ENCODE measurements around the gene TTYH2. TPM values are rescaled to one million over a fixed set of nuclear protein-coding genes. Genes with fewer than 3 reads are reported as not detected.

TTYH2 gene
- total RNA-seq, 3 donors from 2014 or later (not counting 1 experiment from before 2014, with no cell fraction given): 4.3 to 7.9 (median 4.8) TPM

- H3K9me3 ChIP-seq (ENCODE audit: control insufficient read depth, insufficient read depth, low read length): no peaks in the 10 kb centered on the region
- H3K27me3 Mint-ChIP-seq (ENCODE audit: low read depth in 2 of 2): no peaks in the 10 kb centered on the region
- peaks cover 36 to 38% of the 10 kb centered on the region in 2 donors for H3K4me1 Mint-ChIP-seq
- DNase-seq (peak in 1 of 2 donors; percentile 59), ATAC-seq (peak in 2 of 3 donors; percentile 3 to 14)
- peak overlapping the region; percentile 81 to 91 for H3K27ac Mint-ChIP-seq
- no peaks in the 10 kb centered on the region for H3K27me3 ChIP-seq (ENCODE audit: control insufficient read depth, insufficient read depth, low read length)
- peaks cover 55% of the 10 kb centered on the region for H3K4me1 ChIP-seq (ENCODE audit: control insufficient read depth, insufficient read depth, low read length)
- WGBS (ENCODE audit: insufficient coverage): 9% methylated on average over 48 of the region's 48 CpGs
- no peaks in the 10 kb centered on the region for H3K9me3 Mint-ChIP-seq
- intact Hi-C loops (cut with micrococcal nuclease): loop anchor here (5.0 kb wide), 2 partner anchors 70 to 145 kb away; no protein-coding TSS in a partner anchor
- peaks cover 25% of the 10 kb centered on the region for H3K36me3 ChIP-seq (ENCODE audit: control insufficient read depth, insufficient read depth, low read length)
- H3K4me3 Mint-ChIP-seq: peak overlapping the region; percentile 88
- H3K36me3 Mint-ChIP-seq: no peaks in the 10 kb centered on the region
- peak overlapping the region; percentile 51 for H3K4me3 ChIP-seq (ENCODE audit: low read length)
- H3K27ac ChIP-seq (ENCODE audit: low read length): peak overlapping the region; percentile 60
- no peak for TF ChIP-seq CTCF (IDR thresholded peaks at IDR 0.05)
Measured at GRCh38 chr17:74212209-74212912, 1.0 kb upstream of the TTYH2 start.

- Mint-ChIP-seq H3K4me3 (peak overlapping the region; percentile 88), H3K9me3 (no peaks in the 10 kb centered on the region), H3K4me1 (peaks cover 34% of the 10 kb centered on the region in 2 donors), H3K36me3 (no peaks in the 10 kb centered on the region), H3K27ac (peak overlapping the region; percentile 81 to 91), H3K27me3 (ENCODE audit: low read depth in 2 of 2) (no peaks in the 10 kb centered on the region)
- ATAC-seq (no peak), DNase-seq (peak in 1 of 2 donors; percentile 32)
- H3K9me3 ChIP-seq (ENCODE audit: control insufficient read depth, insufficient read depth, low read length): no peaks in the 10 kb centered on the region
- no peaks in the 10 kb centered on the region for H3K27me3 ChIP-seq (ENCODE audit: control insufficient read depth, insufficient read depth, low read length)
- intact Hi-C loops (cut with micrococcal nuclease): loop anchor here (5.0 kb wide), 2 partner anchors 68 to 143 kb away; no protein-coding TSS in a partner anchor
- peak overlapping the region; percentile 45 for H3K4me3 ChIP-seq (ENCODE audit: low read length)
- H3K4me1 ChIP-seq (ENCODE audit: control insufficient read depth, insufficient read depth, low read length): peaks cover 55% of the 10 kb centered on the region
- H3K27ac ChIP-seq (ENCODE audit: low read length): no peak overlapping the region
- peaks cover 13% of the 10 kb centered on the region for H3K36me3 ChIP-seq (ENCODE audit: control insufficient read depth, insufficient read depth, low read length)
- TF ChIP-seq CTCF (IDR thresholded peaks at IDR 0.05): no peak
- 2% methylated on average over 30 of the region's 33 CpGs for WGBS (ENCODE audit: insufficient coverage)
Measured at GRCh38 chr17:74213861-74214391, 555 bp downstream of the TTYH2 start.

GRCh38 chr17:74214484-74215341, 1.3 kb downstream of the TTYH2 start:
- H3K27me3 Mint-ChIP-seq (ENCODE audit: low read depth in 2 of 2): no peaks in the 10 kb centered on the region
- 89% methylated on average over 12 of the region's 16 CpGs for WGBS (ENCODE audit: insufficient coverage)
- no peaks in the 10 kb centered on the region for H3K27me3 ChIP-seq (ENCODE audit: control insufficient read depth, insufficient read depth, low read length)
- no peak for TF ChIP-seq CTCF (IDR thresholded peaks at IDR 0.05)
- intact Hi-C loops (cut with micrococcal nuclease): loop anchor here (5.0 kb wide), 2 partner anchors 68 to 143 kb away; no protein-coding TSS in a partner anchor
- H3K4me3 ChIP-seq (ENCODE audit: low read length): no peak overlapping the region
- peak overlapping the region; percentile 88 for H3K4me3 Mint-ChIP-seq
- H3K9me3 ChIP-seq (ENCODE audit: control insufficient read depth, insufficient read depth, low read length): no peaks in the 10 kb centered on the region
- H3K27ac ChIP-seq (ENCODE audit: low read length): no peak overlapping the region
- peak overlapping the region; percentile 23 to 91 for H3K27ac Mint-ChIP-seq
- H3K9me3 Mint-ChIP-seq: peaks cover 0 to 1% of the 10 kb centered on the region in 2 donors
- peaks cover 55% of the 10 kb centered on the region for H3K4me1 ChIP-seq (ENCODE audit: control insufficient read depth, insufficient read depth, low read length)
- ATAC-seq (no peak), DNase-seq (no peak)
- peaks cover 30 to 34% of the 10 kb centered on the region in 2 donors for H3K4me1 Mint-ChIP-seq
- no peaks in the 10 kb centered on the region for H3K36me3 Mint-ChIP-seq
- peaks cover 5% of the 10 kb centered on the region for H3K36me3 ChIP-seq (ENCODE audit: control insufficient read depth, insufficient read depth, low read length)

All from natural killer cell (primary cell).